B cell (primary cell): ENCODE measurements around the gene EXOC6. TPM values are rescaled to one million over a fixed set of nuclear protein-coding genes. Genes with fewer than 3 reads are reported as not detected.

Experiments used
- ATAC-seq: fragments of 200-7000 bp; cut with Tn5 transposase; one replicate; pipeline ENCODE4 v1.10.0; 2021; ENCODE audit warnings: low read depth, mild to moderate bottlenecking, moderate number of reproducible peaks, moderate library complexity
- CTCF ChIA-PET: fragments of 350-600 bp; sonication (Branson Sonifier 250); formaldehyde crosslinking; loops from one replicate; lab custom pipeline; 2021; ENCODE audit warnings: antibody characterized with exemption, inconsistent platforms; lab: Charles Lee
- POLR2A ChIA-PET: fragments of 350-600 bp; sonication (Branson Sonifier 250); formaldehyde crosslinking; loops from one replicate; lab custom pipeline; 2021; ENCODE audit warnings: antibody characterized with exemption; lab: Charles Lee
- DNase-seq: peaks from one replicate; pipeline ENCODE4 v3.0.0; 2013
- H2AFZ ChIP-seq: 2 replicates; pipeline ENCODE4 v1.6.1; 2012; ENCODE audit warnings: mild to moderate bottlenecking, low read depth, low read length; ENCODE audit not compliant: insufficient read depth, poor library complexity, severe bottlenecking
- H3K27ac ChIP-seq, 2 donors: 1 replicate in 1 of 2; 2 replicates in 1 of 2; pipeline ENCODE4 v1.5.1; 2012 to 2013; ENCODE audit warnings: low read length in 2 of 2, mild to moderate bottlenecking in 2 of 2, moderate library complexity in 1 of 2
- H3K27me3 ChIP-seq, 4 experiments: fragments of 200-600 bp in 1 of 4; sonication (generic) in 1 of 4; replicated peaks in 1 of 4; 1 replicate in 2 of 4; 2 replicates in 2 of 4; pipeline versions ENCODE4 v1.6.1 to v1.7.0; 2013 to 2016; ENCODE audit warnings: low read length in 3 of 4, mild to moderate bottlenecking in 2 of 4, mixed read lengths in 1 of 4, moderate library complexity in 1 of 4; ENCODE audit not compliant: insufficient read depth in 4 of 4, control insufficient read depth in 3 of 4; ENCODE audit errors: control extremely low read depth in 1 of 4
- H3K36me3 ChIP-seq, 2 experiments: replicated peaks in 1 of 2; 1 replicate in 1 of 2; 2 replicates in 1 of 2; pipeline versions ENCODE4 v1.6.1 to v1.7.1; 2013; ENCODE audit warnings: low read length in 1 of 2; ENCODE audit not compliant: insufficient read depth in 2 of 2, control insufficient read depth in 1 of 2; ENCODE audit errors: control extremely low read depth in 1 of 2, extremely low read depth in 1 of 2
- H3K4me1 ChIP-seq, 2 donors: fragments of 200-600 bp in 1 of 2; sonication (generic) in 1 of 2; 1 replicate in 1 of 2; 2 replicates in 1 of 2; pipeline versions ENCODE4 v1.5.1 to v1.6.1; 2013 to 2017; ENCODE audit warnings: low read length in 2 of 2; ENCODE audit not compliant: control insufficient read depth in 2 of 2, insufficient read depth in 2 of 2
- H3K4me2 ChIP-seq: replicated peaks from 2 replicates; pipeline ENCODE3; 2012; ENCODE audit warnings: mild to moderate bottlenecking, low read depth, low read length; ENCODE audit not compliant: poor library complexity, severe bottlenecking
- H3K4me3 ChIP-seq, 5 experiments: fragments of 200-600 bp in 1 of 5; sonication (generic) in 1 of 5; 1 replicate in 3 of 5; 2 replicates in 2 of 5; pipeline versions ENCODE4 v1.5.1 to v1.7.0; 2011 to 2016; ENCODE audit warnings: low read length in 4 of 5, mild to moderate bottlenecking in 4 of 5, low read depth in 2 of 5, control low read depth in 1 of 5, moderate library complexity in 1 of 5; ENCODE audit not compliant: insufficient read depth in 1 of 5; ENCODE audit errors: control extremely low read depth in 1 of 5, extremely low read depth in 1 of 5
- H3K79me2 ChIP-seq: fragments of 200-600 bp; sonication (generic); one replicate; pipeline ENCODE4 v1.6.0; 2016; ENCODE audit warnings: low read length; ENCODE audit not compliant: control insufficient read depth, insufficient read depth
- H3K9ac ChIP-seq: fragments of 200-600 bp; sonication (generic); 2 replicates; pipeline ENCODE4 v1.6.1; 2017; ENCODE audit warnings: mild to moderate bottlenecking, low read length, moderate library complexity
- H3K9me3 ChIP-seq, 3 donors: one replicate each; pipeline versions ENCODE4 v1.6.1 to v1.7.1; 2013; ENCODE audit warnings: low read length in 2 of 3; ENCODE audit not compliant: control insufficient read depth in 2 of 3, insufficient read depth in 1 of 3; ENCODE audit errors: control extremely low read depth in 1 of 3
- H4K20me1 ChIP-seq: 2 replicates; pipeline ENCODE4 v1.6.0; 2012; ENCODE audit warnings: mild to moderate bottlenecking, low read length; ENCODE audit not compliant: insufficient read depth, control insufficient read depth, poor library complexity, severe bottlenecking
- H3K27ac Mint-ChIP-seq: one replicate; pipeline ENCODE4 v1.8.0; 2021; ENCODE audit warnings: mixed read lengths
- H3K27me3 Mint-ChIP-seq: one replicate; pipeline ENCODE4 v1.8.0; 2021; ENCODE audit warnings: mixed read lengths
- H3K4me1 Mint-ChIP-seq: one replicate; pipeline ENCODE4 v1.8.0; 2021; ENCODE audit warnings: mixed read lengths
- H3K4me3 Mint-ChIP-seq: one replicate; pipeline ENCODE4 v1.8.0; 2021; ENCODE audit warnings: mixed read lengths
- H3K9me3 Mint-ChIP-seq: one replicate; pipeline ENCODE4 v1.8.0; 2022; ENCODE audit warnings: mixed read lengths; ENCODE audit not compliant: insufficient read depth
- CTCF ChIP-seq: fragments of 200-600 bp; IDR thresholded peaks from one replicate; pipeline ENCODE4 v1.8.0; 2022; ENCODE audit warnings: antibody characterized with exemption, mild to moderate bottlenecking
- EZH2 ChIP-seq: IDR thresholded peaks from 2 replicates; pipeline ENCODE4 v1.6.1; 2012; ENCODE audit warnings: borderline replicate concordance, low read depth, mild to moderate bottlenecking, moderate library complexity, low read length; ENCODE audit not compliant: insufficient read depth, poor library complexity, severe bottlenecking
- WGBS: methylation state at CpG from one replicate; pipeline ENCODE4 v1.1.5; 2013; ENCODE audit warnings: missing lambda C conversion rate; ENCODE audit not compliant: insufficient coverage; 5-methylcytosine and 5-hydroxymethylcytosine counted together
- intact Hi-C: fragments of 100-400 bp; cut with micrococcal nuclease; formaldehyde crosslinking; loops from one replicate; pipeline ENCODE4 v1.10.0; 2022
- polyA plus RNA-seq: library from polyadenylated mRNA; depleted of rRNA; stranded (reverse); fragments of >200 nt; gene quantifications from 2 replicates; pipeline ENCODE4 v1.2.3, GENCODE V29; 2012
- total RNA-seq, 2 donors: library from RNA; stranded (reverse); fragments of 120-200 nt in 1 of 2; gene quantifications; 1 replicate in 1 of 2; 2 replicates in 1 of 2; pipeline versions ENCODE4 v1.2.3 to v1.2.4, GENCODE V29; 2013 to 2022

EXOC6 gene
- total and polyA plus RNA-seq, 2 donors (not counting 1 experiment from before 2014, with no cell fraction given) = 7.9 to 22.6 TPM

GRCh38 chr10:93080350-93081046 lies 232.2 kb downstream of the EXOC6 start:
- POLR2A ChIA-PET = no interaction called here
- no peak overlapping the region for H3K27ac ChIP-seq
- Mint-ChIP-seq H3K27me3 (peaks cover 51% of the 10 kb centered on the region), H3K4me3 (no peak overlapping the region), H3K27ac (no peak overlapping the region), H3K4me1 (peaks cover 8% of the 10 kb centered on the region), H3K9me3 (no peaks in the 10 kb centered on the region)
- H3K4me1 ChIP-seq = peaks cover 0 to 5% of the 10 kb centered on the region in 2 donors
- H3K4me3 ChIP-seq = no peak overlapping the region
- peaks cover 0 to 28% (median 12%) of the 10 kb centered on the region in 4 experiments for H3K27me3 ChIP-seq
- peak overlapping the region; percentile 18 for H3K4me2 ChIP-seq
- peak overlapping the region; percentile 23 for H2AFZ ChIP-seq
- intact Hi-C loops = loop anchor here (1.0 kb wide), 1 partner anchor 209 kb away; no protein-coding TSS in a partner anchor
- 58% methylated on average over 22 of the region's 22 CpGs for WGBS
- ATAC-seq = peak; percentile 67
- no peaks in the 10 kb centered on the region for H4K20me1 ChIP-seq
- peaks cover 0 to 6% (median 0%) of the 10 kb centered on the region in 3 donors for H3K9me3 ChIP-seq
- CTCF ChIA-PET = interaction anchor here (0.9 to 2.4 kb wide), 12 partner anchors 10 to 402 kb away, joined by 3 to 9 read pairs (median 4); partner anchors contain the start of gene MYOF
- no peaks in the 10 kb centered on the region for H3K79me2 ChIP-seq
- no peak overlapping the region for H3K9ac ChIP-seq
- DNase-seq = peak; percentile 64
- no peaks in the 10 kb centered on the region for H3K36me3 ChIP-seq
- peak; percentile 79 for TF ChIP-seq CTCF
- TF ChIP-seq EZH2 = no peak

GRCh38 chr10:93081318-93081717 lies 233.0 kb downstream of the EXOC6 start:
- Mint-ChIP-seq H3K27me3 (peaks cover 51% of the 10 kb centered on the region), H3K27ac (no peak overlapping the region), H3K4me3 (no peak overlapping the region), H3K4me1 (peaks cover 6% of the 10 kb centered on the region), H3K9me3 (no peaks in the 10 kb centered on the region)
- Histone ChIP-seq H2AFZ (no peak overlapping the region), H3K79me2 (no peaks in the 10 kb centered on the region), H3K4me1 (peaks cover 0 to 5% of the 10 kb centered on the region in 2 donors), H3K36me3 (no peaks in the 10 kb centered on the region), H4K20me1 (no peaks in the 10 kb centered on the region), H3K4me3 (no peak overlapping the region), H3K9ac (no peak overlapping the region), H3K27me3 (peaks cover 0 to 21% (median 10%) of the 10 kb centered on the region in 4 experiments), H3K9me3 (peaks cover 0 to 6% (median 0%) of the 10 kb centered on the region in 3 donors), H3K27ac (no peak overlapping the region), H3K4me2 (no peak overlapping the region)
- TF ChIP-seq EZH2 = no peak
- no peak for TF ChIP-seq CTCF
- intact Hi-C loops = no loop called here
- no peak for DNase-seq
- ChIA-PET CTCF (interaction anchor here (1.1 to 2.0 kb wide), 7 partner anchors 11 to 276 kb away, joined by 3 to 9 read pairs (median 4); no protein-coding TSS in a partner anchor), POLR2A (no interaction called here)
- no peak for ATAC-seq
- WGBS = 67% methylated on average over 3 of the region's 3 CpGs
